Thoracic aorta (tissue), 2 donors: Measurements from ENCODE around the gene NDRG3. TPM values are rescaled to one million over a fixed set of nuclear protein-coding genes. Genes with fewer than 3 reads are reported as not detected.
A peak's percentile ranks its signal among the peaks of the same experiment; 100 is the strongest.

Experiments used
- ATAC-seq: fragments of 150-250 bp; one replicate; pipeline ENCODE4 v1.8.0; 2017; ENCODE audit warnings: low read depth; ENCODE audit not compliant: insufficient number of reproducible peaks, low FRiP score
- DNase-seq: peaks from one replicate; pipeline ENCODE4 v3.0.0-alpha.2; 2020; ENCODE audit warnings: low spot score
- H3K27ac ChIP-seq, 2 donors: fragments of 200-600 bp; sonication (generic); 1 replicate in 1 of 2; 2 replicates in 1 of 2; pipeline ENCODE4 v1.5.1; 2016; ENCODE audit warnings: mild to moderate bottlenecking in 2 of 2, moderate library complexity in 2 of 2
- H3K27me3 ChIP-seq: fragments of 200-600 bp; sonication (generic); replicated peaks from 2 replicates; pipeline ENCODE4 v1.6.0; 2016; ENCODE audit warnings: mild to moderate bottlenecking; ENCODE audit not compliant: insufficient read depth
- H3K36me3 ChIP-seq: fragments of 200-600 bp; sonication (generic); one replicate; pipeline ENCODE4 v1.5.1; 2016
- H3K4me1 ChIP-seq, 2 donors: fragments of 200-600 bp; sonication (generic); 1 replicate in 1 of 2; 2 replicates in 1 of 2; pipeline versions ENCODE4 v1.5.1 to v1.6.0; 2016; ENCODE audit warnings: low read depth in 2 of 2, mild to moderate bottlenecking in 1 of 2; ENCODE audit not compliant: control insufficient read depth in 1 of 2
- H3K4me3 ChIP-seq: fragments of 200-600 bp; sonication (generic); 2 replicates; pipeline ENCODE4 v1.5.1; 2016; ENCODE audit warnings: mild to moderate bottlenecking
- H3K9me3 ChIP-seq: fragments of 200-600 bp; sonication (generic); 2 replicates; pipeline ENCODE4 v1.5.1; 2016
- CTCF ChIP-seq: fragments of 200-600 bp; sonication (generic); IDR thresholded peaks from one replicate; pipeline ENCODE4 v1.5.1; 2019; ENCODE audit warnings: antibody characterized with exemption
- total RNA-seq, 2 donors: library from RNA; depleted of rRNA; stranded (reverse); fragments of >200 nt; gene quantifications; one replicate each; pipeline versions ENCODE4 v1.1.0 to v1.2.3, GENCODE V29; 2016

Gene NDRG3
- total RNA-seq, 2 donors from 2014 or later = 50.9 to 57.7 TPM

GRCh38 chr20:36606158-36607066 lies 139.5 kb downstream of the NDRG3 start:
- Histone ChIP-seq H3K9me3 (no peaks in the 10 kb centered on the region), H3K4me1 (peaks cover 7 to 24% of the 10 kb centered on the region in 2 donors), H3K4me3 (peak overlapping the region; percentile 100), H3K27me3 (no peaks in the 10 kb centered on the region), H3K27ac (peak overlapping the region; percentile 78 to 89), H3K36me3 (peaks cover 26% of the 10 kb centered on the region)
- DNase-seq (no peak), ATAC-seq (no peak)
- no peak for TF ChIP-seq CTCF

GRCh38 chr20:36605399-36606157 lies 140.3 kb downstream of the NDRG3 start, which contains the start of gene RAB5IF:
RAB5IF (plus strand) TSS chr20:36605779; CDS start chr20:36605952, 173 bp downstream.
- TF ChIP-seq CTCF = peak; percentile 79
- Histone ChIP-seq H3K4me1 (peaks cover 7 to 24% of the 10 kb centered on the region in 2 donors), H3K27me3 (no peaks in the 10 kb centered on the region), H3K9me3 (no peaks in the 10 kb centered on the region), H3K36me3 (peaks cover 18% of the 10 kb centered on the region), H3K27ac (peak within 1 kb of the TSS; percentile 79 to 89), H3K4me3 (peak within 1 kb of the TSS; percentile 100)
- ATAC-seq (peak; percentile 92), DNase-seq (peak; percentile 95)

GRCh38 chr20:36604952-36605398 lies 140.9 kb downstream of the NDRG3 start:
- H3K27me3 ChIP-seq = no peaks in the 10 kb centered on the region
- peak overlapping the region; percentile 100 for H3K4me3 ChIP-seq
- no peaks in the 10 kb centered on the region for H3K9me3 ChIP-seq
- TF ChIP-seq CTCF = no peak
- peak overlapping the region; percentile 79 to 89 for H3K27ac ChIP-seq
- ATAC-seq (no peak), DNase-seq (no peak)
- H3K36me3 ChIP-seq = peaks cover 12% of the 10 kb centered on the region
- peaks cover 9 to 24% of the 10 kb centered on the region in 2 donors for H3K4me1 ChIP-seq

Other genes starting within 250 kb of the NDRG3 start
- gene MYL9, start 204.6 kb downstream of the NDRG3 start, total RNA-seq = 1,000 to 10,000 TPM in 1 of 2 donors, 100 to 1,000 TPM in 1; 531 to 1,491 TPM
- 10 to 100 TPM; 13.4 to 14.2 TPM for gene TGIF2, start 172.5 kb downstream of the NDRG3 start, total RNA-seq
- gene RAB5IF, start 140.3 kb downstream of the NDRG3 start, total RNA-seq = 10 to 100 TPM; 52.0 to 72.1 TPM
- gene SLA2, start 99.9 kb downstream of the NDRG3 start, total RNA-seq = 1 to 10 TPM; 1.1 TPM
- 1 to 10 TPM; 5.6 to 6.1 TPM for gene DSN1, start 27.7 kb upstream of the NDRG3 start, total RNA-seq
- gene TLDC2, start 130.0 kb upstream of the NDRG3 start, total RNA-seq = 1 to 10 TPM in 1 of 2 donors, not detected in 1; 1.6 TPM
- gene SAMHD1, start 205.6 kb upstream of the NDRG3 start, total RNA-seq = 100 to 1,000 TPM; 229 to 365 TPM